Mucosa of stomach (tissue), 1 donor: Measurements from ENCODE around the gene ENTPD5.
"Not testable (repeated sequence)": the region's sequence is repeated elsewhere in the genome, so short reads cannot be mapped to it uniquely, and the experiment has no call there.

Experiments
- H3K27me3 ChIP-seq: one replicate; pipeline ENCODE4 v1.7.0; 2013; ENCODE audit warnings: mild to moderate bottlenecking, low read length; ENCODE audit not compliant: control insufficient read depth, insufficient read depth
- H3K36me3 ChIP-seq: one replicate; pipeline ENCODE4 v1.7.0; 2013; ENCODE audit warnings: low read length; ENCODE audit not compliant: control insufficient read depth, insufficient read depth
- H3K4me1 ChIP-seq: one replicate; pipeline ENCODE4 v1.7.0; 2013; ENCODE audit warnings: mild to moderate bottlenecking, low read length; ENCODE audit not compliant: control insufficient read depth, insufficient read depth
- H3K4me3 ChIP-seq: one replicate; pipeline ENCODE4 v1.7.0; 2013; ENCODE audit warnings: low read length
- H3K9ac ChIP-seq: one replicate; pipeline ENCODE4 v1.7.0; 2013; ENCODE audit warnings: mild to moderate bottlenecking, low read length, moderate library complexity
- H3K9me3 ChIP-seq: one replicate; pipeline ENCODE4 v1.7.0; 2013; ENCODE audit warnings: mild to moderate bottlenecking, low read length, moderate library complexity; ENCODE audit not compliant: control insufficient read depth
- donor health status: Pancreatic carcinoma.

The ENTPD5 gene

DNA sequence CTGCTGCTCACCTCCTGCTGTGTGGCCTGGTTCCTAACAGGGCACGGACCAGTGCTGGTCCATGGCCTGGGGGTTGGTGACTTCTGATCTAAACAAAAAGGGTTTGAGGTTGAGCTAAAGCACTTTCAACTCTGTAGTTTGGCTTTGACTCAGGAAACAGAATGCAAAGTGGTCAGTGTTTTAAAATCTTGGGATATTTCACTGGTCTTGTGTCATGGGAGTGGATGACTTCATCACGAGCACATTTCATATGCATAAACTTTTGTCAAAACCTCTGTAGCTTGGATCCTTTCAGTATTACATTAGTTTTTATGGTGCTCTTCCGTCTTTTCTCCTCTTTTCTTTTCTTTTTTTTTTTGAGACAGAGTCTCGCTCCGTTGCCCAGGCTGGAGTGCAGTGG is 94.8 kb downstream of the ENTPD5 start:
- no peaks in the 10 kb centered on the region for H3K9me3 ChIP-seq
- H3K4me1 ChIP-seq: no peaks in the 10 kb centered on the region
- H3K27me3 ChIP-seq: no peaks in the 10 kb centered on the region
- H3K9ac ChIP-seq: no peak overlapping the region
- peaks cover 6% of the 10 kb centered on the region for H3K36me3 ChIP-seq
- H3K4me3 ChIP-seq: no peak overlapping the region

DNA sequence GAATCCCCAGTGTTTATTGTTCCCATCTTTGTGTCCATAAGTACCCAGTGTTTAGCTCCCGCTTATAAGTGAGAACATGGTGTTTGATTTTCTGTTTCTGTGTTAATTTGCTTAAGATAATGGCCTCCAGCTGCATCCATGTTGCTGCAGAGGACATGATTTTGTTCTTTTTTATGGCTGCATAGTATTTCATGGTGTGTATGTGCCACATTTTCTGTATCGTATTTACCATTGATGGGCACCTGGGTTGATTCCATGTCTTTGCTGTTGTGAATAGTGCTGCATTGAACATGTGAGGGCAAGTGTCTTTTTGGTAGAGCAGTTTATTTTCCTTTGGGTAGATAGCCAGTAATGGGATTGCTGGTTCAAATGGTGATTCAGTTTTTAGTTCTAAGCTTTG is 99.6 kb downstream of the ENTPD5 start:
- H3K4me3 ChIP-seq, H3K9ac ChIP-seq, H3K36me3 ChIP-seq: not testable (repeated sequence)

DNA sequence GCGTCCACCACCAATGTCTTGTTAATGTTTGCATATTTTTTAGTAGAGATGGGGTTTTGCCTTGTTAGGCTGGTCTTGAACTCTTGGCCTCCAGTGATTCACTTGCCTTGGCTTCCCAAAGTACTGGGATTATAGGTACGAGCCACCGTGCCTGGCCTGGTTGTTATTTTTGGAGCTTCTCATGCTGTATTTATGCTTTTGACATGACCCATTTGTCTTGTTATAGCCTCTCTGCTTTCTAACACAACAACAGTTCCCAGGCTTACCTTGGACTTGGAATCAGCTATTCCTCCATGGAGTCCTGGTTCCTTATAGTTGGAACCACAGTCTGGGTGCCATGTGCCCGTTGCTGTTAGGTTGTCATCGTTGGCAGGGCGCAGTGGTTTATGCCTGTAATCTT is 102.8 kb downstream of the ENTPD5 start:
- Histone ChIP-seq H3K27me3 (no peaks in the 10 kb centered on the region), H3K9me3 (no peaks in the 10 kb centered on the region), H3K4me3 (no peak overlapping the region), H3K36me3 (no peaks in the 10 kb centered on the region), H3K9ac (no peak overlapping the region), H3K4me1 (no peaks in the 10 kb centered on the region)

More for the DNA sequence above, 99.6 kb downstream of the ENTPD5 start:
- not testable (repeated sequence) for H3K9me3 ChIP-seq, H3K4me1 ChIP-seq, H3K27me3 ChIP-seq

DNA sequence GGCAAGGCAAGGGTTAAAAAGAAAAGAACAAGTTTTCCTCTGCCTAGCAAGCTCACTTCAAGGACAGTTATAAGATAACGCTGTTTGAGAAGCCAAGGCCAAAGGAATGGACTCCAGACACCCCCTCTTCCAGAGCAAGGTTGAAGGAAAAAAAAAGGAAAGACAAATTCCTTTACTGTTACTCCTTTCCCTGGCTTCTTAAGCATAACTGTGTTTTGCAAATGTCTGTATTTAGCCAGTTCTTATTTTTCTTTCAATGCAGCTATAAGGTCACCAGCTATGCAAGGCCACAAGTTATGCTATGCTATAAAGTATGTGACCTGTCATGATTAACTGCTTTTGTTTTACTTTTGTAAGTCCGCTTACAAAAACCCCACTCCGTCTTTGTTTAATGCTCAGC is 105.8 kb downstream of the ENTPD5 start:
- H3K27me3 ChIP-seq: no peaks in the 10 kb centered on the region
- H3K9ac ChIP-seq: no peak overlapping the region
- no peaks in the 10 kb centered on the region for H3K4me1 ChIP-seq
- no peaks in the 10 kb centered on the region for H3K9me3 ChIP-seq
- H3K4me3 ChIP-seq: no peak overlapping the region
- no peaks in the 10 kb centered on the region for H3K36me3 ChIP-seq

DNA sequence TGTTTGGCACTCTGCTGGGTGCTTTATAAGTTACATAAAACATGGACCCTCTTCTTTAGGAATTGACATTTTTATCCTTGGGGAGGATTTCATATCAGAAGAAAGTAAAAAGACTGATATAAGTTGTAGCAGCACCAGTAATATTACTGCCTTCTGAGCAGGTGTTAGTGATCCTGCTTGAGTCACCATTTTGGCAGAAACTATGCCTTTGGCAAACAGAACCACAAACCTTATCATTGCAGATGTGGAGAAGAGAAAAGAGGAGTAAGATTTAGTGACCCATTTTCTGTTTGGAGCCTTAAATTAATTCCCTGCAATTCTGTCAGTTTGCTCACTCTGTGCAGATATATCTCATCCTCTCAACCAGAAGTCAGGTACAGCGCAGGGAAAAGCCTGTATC is 109.4 kb downstream of the ENTPD5 start:
- Histone ChIP-seq H3K9me3 (no peaks in the 10 kb centered on the region), H3K4me1 (no peaks in the 10 kb centered on the region), H3K27me3 (no peaks in the 10 kb centered on the region), H3K4me3 (no peak overlapping the region), H3K9ac (no peak overlapping the region), H3K36me3 (no peaks in the 10 kb centered on the region)
